HUDEP-2 (cell line): Measurements from ENCODE around the gene NFAM1.

Experiments used
- DNase-seq, 76 experiments: peaks; one replicate each; lab custom pipeline; 2025; ENCODE audit not compliant: unreplicated experiment in 76 of 76; lab: John Stamatoyannopoulos, UW

NFAM1 gene

GRCh38 chr22:42387631-42388030 lies 44.6 kb downstream of the NFAM1 start:
- no peak for DNase-seq

GRCh38 chr22:42385696-42386095 lies 46.5 kb downstream of the NFAM1 start:
- DNase-seq: no peak

GRCh38 chr22:42384506-42384905 lies 47.7 kb downstream of the NFAM1 start:
- no peak for DNase-seq

GRCh38 chr22:42383851-42384417 lies 48.3 kb downstream of the NFAM1 start:
- DNase-seq: no peak

DNA sequence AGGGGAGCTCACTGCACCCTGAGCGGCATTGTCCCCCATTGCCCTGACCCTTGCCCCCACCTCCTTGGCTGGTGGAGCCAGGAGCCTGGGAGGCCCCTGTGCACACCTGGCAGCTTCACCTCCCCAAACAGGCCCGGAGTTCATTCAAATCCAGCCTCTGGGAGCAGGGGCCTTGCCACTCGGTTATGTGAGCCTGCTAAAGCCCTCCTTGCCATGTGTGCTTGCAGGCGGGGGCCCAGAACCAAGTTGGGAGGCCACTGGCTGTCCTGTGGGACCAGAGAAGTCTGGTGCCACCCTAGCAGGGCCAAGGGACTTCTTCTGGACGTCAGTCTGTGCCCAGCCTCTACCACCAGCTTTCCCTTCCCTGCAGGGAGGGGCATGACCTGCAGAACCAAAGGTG lies 48.9 kb downstream of the NFAM1 start:
- no peak for DNase-seq

GRCh38 chr22:42380769-42381551 lies 51.2 kb downstream of the NFAM1 start:
- DNase-seq: no peak

- DNase-seq: no peak
These were observed 52.2 kb downstream of the NFAM1 start for GRCh38 chr22:42379966-42380537.

- DNase-seq: peak in 8 of 76 experiments; percentile 10 to 42 (median 26)
These were observed 55.3 kb downstream of the NFAM1 start for GRCh38 chr22:42376711-42377554.

DNA sequence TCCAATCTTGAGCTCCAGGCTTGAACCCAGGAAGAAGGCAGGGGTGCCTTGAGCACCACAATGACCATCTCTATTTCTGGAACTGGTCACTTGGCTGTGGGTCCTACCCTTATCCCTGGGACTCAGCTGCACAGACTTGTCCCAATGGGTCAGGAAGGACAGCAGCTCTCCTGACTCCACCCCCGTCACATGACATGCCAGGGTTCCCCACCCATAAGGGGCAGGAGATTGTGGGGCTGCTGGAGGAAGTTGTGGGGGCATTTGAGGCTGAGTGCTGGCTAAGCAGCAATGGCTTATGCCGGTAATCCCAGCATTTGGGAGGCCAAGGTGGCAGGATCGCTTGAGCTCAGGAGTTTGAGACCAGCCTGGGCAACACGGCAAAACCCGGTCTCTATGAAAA lies 56.2 kb downstream of the NFAM1 start:
- DNase-seq: no peak

GRCh38 chr22:42372976-42373375 lies 59.2 kb downstream of the NFAM1 start:
- no peak for DNase-seq

DNA sequence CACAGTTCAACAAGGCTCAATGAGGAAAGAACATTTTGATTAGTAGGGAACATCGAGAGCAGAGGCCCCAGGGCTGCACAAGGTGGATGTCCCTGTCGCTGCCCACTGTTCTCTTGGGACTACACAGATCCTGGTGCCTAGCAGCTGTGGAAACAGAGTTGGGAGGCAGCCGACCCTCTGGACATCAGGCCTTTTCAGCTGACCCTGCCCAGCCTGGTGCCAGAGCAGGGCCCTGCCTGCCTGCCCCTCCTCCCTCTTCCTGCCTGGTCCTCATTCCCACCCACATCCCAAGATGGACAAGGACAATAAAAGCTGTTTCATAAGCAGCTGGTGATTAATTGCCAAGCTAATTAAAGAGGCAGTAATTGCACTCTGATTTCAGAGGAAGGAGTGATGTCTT lies 60.7 kb downstream of the NFAM1 start:
- no peak for DNase-seq

DNA sequence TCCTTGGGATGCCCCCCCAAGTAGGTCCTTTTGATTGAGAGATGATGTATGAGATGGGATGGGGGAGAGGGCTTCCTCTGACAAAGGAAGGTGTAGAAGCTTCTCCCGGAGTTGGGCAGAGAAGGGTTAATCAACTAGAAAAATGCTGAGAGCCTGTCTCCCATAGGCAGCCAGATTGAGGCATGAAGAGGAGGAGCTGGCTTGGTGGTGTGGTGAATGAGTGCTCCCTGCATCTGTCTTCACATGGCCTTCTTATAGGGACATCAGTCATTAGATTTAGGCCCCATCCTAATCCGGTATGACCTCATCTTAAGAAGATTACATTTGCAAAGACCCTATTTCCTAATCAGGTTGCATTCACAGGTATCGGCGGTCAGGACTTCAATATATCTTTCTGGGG lies 61.1 kb downstream of the NFAM1 start:
- no peak for DNase-seq

DNA sequence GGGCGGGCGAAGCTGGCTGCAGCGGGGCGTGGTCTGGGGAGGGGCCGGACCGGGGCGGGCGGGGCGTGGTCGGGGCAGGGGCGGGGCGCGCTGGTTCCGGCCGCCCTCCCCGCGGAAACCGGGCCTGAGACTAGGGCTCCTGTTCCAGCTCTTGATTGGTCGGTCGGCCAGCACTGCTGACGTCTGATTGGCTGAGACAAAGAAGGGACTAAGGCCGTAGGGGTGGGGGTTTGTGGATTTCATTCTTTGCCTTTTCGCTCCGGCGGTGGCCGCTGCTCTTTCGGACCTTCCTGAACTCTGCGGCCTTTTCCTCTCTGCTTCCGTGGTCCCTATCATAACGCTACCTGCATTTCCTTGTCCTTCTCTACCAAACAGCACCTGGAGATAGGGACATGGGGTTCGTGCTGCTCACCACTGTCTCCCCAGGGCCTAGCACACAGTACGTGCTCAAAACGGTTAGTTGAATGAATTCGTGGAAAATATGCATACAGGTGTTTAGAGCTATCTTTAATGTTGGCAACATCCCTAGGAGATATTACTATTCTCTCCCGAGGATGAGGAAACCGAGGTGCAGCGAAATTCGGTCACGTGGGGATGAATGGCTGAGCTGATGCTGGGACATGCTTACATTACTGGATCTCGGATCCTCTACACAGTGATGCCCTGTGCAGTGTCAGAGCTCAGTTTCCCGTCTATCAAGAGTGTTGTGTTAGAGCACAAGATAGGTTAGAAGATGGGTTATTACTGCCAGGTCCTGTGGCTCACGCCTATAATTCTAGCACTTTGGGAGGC lies 62.8 kb downstream of the NFAM1 start:
- peak in 74 of 76 experiments; percentile 1 to 84 (median 66) for DNase-seq

GRCh38 chr22:42368379-42369249 lies 63.6 kb downstream of the NFAM1 start:
- DNase-seq: no peak

DNA sequence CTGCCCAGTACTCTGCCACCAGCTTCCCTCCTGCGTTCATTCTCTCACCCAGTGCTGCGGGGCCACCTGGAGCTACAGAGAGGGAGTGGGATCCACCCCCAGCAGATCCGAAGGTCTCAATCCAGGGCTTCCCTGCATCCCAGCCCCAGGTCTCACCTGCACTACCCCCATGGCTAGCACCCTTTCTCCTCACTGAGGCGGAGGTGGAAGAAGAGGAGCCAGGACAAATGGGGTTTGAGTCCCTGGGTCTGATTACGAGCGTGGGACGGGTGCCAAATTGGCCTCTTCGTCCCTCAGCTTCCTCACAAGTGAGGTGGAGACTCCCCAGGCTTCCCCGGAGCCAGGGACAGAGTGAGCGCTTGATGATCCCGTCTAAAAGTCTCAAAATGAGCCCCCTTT lies 64.2 kb downstream of the NFAM1 start:
- DNase-seq: no peak

DNA sequence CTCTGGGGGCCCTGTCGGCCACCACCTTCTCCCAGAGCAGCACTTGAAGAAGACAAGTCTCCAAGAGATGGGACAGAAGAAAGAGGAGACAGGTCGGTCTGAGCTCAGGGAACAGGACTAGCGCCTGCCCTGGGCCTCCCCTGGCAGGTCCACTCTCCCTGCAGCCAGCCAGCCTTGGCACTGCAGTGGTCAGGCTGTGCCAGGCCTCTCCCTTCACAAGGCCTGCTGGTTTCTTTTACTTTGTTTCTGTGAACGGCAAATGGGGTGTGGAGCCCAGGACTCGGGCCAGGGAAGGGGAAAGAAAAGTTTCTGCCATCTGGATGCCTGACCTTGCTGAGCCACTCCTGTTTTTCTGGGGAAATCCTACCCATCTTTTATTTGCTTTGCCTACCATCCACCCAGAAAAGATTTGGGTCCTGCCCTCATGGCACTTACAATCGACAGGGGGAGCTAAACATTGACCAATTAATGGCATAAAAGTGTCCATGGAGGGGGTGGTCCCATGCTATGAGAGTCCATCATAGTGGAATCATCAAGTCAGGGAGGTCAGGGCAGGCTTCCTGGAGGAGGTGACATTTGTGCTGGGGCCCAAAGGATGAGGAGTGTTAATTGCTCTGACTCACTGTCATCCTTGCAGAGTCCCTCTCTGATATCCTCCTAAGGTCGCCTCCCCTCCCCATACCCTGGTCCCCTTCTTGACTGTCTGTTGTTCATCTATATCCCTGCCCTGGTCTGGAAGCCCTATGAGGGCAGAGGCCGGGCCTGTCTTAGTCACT lies 65.2 kb downstream of the NFAM1 start:
- no peak for DNase-seq

DNA sequence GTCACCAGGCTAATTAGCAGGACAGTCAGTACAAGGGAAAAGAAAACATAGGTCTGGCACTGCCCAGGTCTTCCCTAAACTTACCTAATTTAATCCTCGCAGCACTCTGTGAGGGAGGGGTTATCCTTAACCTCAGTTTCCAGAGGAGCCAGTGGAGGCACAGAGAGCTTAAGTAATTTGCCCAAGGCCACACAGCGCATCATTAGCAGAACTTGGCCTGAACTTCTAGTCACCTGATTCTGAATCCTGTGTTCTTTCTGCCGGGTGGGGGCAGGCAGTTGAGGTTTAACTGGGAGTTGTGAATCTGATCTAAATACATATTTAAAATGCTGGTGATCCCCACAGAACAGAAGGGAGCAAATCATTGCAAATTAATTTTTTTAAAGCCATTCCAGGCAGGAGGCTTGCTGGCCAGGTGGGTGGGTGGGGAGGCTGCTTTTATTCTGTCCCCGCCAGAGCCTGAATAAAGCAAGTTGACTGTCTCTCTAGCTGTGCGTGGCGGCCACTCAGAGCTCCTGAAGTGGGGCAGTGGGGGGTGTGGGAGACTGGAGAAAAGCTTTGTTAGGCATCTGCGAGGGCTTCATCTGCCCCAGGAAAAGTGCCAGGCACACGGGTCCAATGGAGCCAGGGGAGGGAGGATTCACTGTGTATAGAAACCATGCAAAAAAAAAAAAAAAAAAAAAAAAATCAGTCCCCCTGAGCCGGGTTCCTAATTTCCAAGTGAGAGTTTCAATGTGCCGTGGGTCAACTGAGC lies 66.1 kb downstream of the NFAM1 start:
- DNase-seq: no peak
